HG03469 (cell line): ENCODE measurements around the gene ZFP82.

Experiments used
- ATAC-seq: cut with Tn5 transposase; IDR thresholded peaks from one replicate; pipeline ENCODE4 v1.9.1; 2021; ENCODE audit warnings: mild to moderate bottlenecking, moderate library complexity, moderate number of reproducible peaks; ENCODE audit not compliant: unreplicated experiment

ZFP82 gene

DNA sequence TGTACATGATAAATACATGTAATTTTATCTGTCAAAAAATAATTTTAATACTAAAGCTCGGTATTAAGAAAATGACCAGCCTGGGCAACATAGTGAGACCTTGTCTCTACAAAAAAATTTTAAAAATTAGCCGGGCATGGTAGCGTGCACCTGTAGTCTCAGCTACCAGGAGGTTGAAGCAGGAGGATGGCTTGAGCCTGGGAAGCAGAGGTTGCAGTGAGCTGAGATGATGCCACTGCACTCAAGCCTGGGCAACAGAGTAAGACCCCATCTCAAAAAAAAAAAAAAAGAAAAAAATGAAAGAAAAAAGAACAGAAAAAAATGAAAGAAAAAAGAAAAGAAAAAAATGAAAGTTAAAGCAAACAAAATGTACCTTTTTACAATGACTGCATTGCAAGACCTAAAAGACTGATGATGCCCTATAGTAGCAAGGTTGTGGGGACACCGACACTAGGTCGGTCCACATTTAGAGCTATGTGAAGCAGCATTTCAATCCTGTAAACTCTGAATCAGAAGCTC is 44.7 kb downstream of the ZFP82 start:
- ATAC-seq: no peak

- no peak for ATAC-seq
Observed at GRCh38 chr19:36371886-36372285, 46.6 kb downstream of the ZFP82 start.

- ATAC-seq: no peak
Observed at GRCh38 chr19:36363845-36364244, 54.6 kb downstream of the ZFP82 start.
